ENCODE data around the gene IRF2.

The IRF2 gene

DNA sequence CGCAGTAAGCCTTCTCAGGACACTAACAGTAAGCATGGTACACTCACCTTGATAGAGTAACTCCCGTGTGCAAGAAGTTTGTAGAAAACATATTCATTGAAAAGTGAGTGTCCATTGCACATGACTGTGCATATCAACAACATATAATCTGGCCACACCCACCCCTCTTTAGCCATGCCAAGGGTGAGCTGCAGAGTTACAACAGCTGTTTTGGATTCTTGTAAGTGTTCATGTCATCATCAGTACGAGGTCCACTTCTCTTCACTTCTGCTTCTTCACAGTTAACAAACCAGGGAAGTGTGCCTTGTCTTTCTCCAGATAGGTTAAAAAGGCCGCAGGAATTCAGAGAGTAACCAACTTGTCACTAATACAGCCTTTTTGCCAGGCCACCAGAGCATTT lies 116.6 kb downstream of the IRF2 start:
- no peak for DNase-seq (ENCODE audit: extremely low read depth, low read depth)
- TF ChIP-seq, protein P1, sequence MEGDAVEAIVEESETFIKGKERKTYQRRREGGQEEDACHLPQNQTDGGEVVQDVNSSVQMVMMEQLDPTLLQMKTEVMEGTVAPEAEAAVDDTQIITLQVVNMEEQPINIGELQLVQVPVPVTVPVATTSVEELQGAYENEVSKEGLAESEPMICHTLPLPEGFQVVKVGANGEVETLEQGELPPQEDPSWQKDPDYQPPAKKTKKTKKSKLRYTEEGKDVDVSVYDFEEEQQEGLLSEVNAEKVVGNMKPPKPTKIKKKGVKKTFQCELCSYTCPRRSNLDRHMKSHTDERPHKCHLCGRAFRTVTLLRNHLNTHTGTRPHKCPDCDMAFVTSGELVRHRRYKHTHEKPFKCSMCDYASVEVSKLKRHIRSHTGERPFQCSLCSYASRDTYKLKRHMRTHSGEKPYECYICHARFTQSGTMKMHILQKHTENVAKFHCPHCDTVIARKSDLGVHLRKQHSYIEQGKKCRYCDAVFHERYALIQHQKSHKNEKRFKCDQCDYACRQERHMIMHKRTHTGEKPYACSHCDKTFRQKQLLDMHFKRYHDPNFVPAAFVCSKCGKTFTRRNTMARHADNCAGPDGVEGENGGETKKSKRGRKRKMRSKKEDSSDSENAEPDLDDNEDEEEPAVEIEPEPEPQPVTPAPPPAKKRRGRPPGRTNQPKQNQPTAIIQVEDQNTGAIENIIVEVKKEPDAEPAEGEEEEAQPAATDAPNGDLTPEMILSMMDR (IDR thresholded peaks at IDR 0.05; ENCODE audit: low read depth, low read length, missing control alignments), result no peak
- H3K4me3 ChIP-seq (replicated peaks; ENCODE audit: low read depth, low read length), result no peak overlapping the region

DNA sequence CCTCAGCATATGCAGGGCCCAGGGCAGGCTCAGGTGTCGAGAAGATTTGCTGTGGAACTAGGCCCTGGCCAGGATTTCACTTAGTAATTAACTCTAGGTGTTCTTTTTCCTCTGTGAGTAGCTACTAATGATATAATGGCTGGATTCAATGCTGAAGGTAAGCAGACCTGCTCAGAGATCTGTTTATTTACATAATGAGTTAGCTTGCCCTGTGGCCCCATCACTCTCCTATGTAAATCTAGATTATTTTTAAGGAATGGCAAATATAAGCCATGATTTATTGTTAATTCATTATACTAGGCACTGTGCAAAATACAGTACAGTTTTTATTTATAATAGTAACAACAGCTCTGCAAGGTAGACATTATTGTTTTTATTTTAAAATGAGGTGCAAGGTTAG lies 117.2 kb downstream of the IRF2 start:
- no peak for DNase-seq (ENCODE audit: extremely low read depth, low read depth)
- TF ChIP-seq, protein P1 (IDR thresholded peaks at IDR 0.05; ENCODE audit: low read depth, low read length, missing control alignments), result no peak
- no peak overlapping the region for H3K4me3 ChIP-seq (replicated peaks; ENCODE audit: low read depth, low read length)

DNA sequence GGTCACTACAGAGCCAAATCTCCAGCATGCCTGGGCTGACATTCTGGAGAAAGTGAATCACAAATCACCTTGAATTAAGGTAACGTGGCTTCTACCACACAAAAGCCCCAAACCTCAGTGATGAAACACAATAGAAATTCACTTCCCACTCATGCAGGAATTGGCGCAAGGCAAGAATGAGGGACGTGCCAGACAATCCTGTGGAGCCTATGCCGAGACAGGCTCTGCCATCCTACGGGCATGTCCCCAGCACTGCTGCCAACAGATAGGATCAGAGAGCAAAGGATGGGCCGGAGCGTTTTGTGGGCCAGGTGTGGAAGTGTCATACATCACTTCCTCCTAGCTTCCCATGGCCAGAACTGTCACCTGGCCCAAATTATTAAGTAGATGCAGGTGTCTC lies 118.0 kb downstream of the IRF2 start:
- DNase-seq (ENCODE audit: extremely low read depth, low read depth), result no peak
- TF ChIP-seq, protein P1 (IDR thresholded peaks at IDR 0.05; ENCODE audit: low read depth, low read length, missing control alignments), result no peak
- no peak overlapping the region for H3K4me3 ChIP-seq (replicated peaks; ENCODE audit: low read depth, low read length)

DNA sequence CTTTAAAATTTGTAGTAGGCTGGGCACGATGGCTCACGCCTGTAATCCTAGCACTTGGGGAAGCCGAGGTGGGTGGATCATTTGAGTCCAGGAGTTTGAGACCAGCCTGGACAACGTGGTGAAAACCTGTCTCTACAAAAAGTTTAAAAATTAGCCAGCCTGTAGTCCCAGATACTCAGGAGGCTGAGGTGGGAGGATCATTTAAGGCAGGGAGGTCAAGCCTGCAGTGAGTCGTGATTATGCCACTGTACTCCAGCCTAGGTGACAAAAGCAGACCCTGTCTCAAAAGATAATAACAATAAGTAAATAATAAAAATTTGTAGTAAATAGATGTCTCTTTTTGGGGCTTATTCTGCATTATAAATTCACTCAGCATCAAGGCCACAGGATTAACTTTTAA lies 118.5 kb downstream of the IRF2 start:
- TF ChIP-seq, protein P1 (IDR thresholded peaks at IDR 0.05; ENCODE audit: low read depth, low read length, missing control alignments), result no peak
- H3K4me3 ChIP-seq (replicated peaks; ENCODE audit: low read depth, low read length), result no peak overlapping the region
- DNase-seq (ENCODE audit: extremely low read depth, low read depth), result no peak

DNA sequence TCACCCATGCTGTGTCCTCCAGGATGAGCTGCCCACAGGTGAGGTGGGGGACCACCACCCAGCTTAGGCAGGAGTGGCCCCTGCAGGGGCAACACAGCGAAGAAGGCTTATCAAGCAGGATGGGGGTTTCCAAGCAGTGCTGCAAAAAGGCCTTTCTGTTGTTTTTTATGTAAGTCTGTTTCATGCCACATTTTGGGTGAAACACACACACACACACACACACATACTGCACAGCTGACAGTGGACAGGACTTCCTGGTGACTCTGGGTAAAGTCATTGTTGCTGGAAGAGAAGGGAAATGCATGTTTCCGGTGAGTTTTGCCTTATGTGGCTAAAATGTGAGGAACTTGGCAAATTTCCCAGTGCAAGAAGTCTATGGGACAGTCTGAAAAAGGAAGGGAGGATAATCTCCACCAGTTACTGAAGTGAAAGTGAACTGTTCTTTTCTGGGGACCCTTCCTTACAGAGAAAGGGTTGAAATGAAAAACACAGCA lies 119.2 kb downstream of the IRF2 start:
- peak; percentile 89 for DNase-seq (ENCODE audit: extremely low read depth, low read depth)
- H3K4me3 ChIP-seq (replicated peaks; ENCODE audit: low read depth, low read length), result no peak overlapping the region
- TF ChIP-seq, protein P1 (IDR thresholded peaks at IDR 0.05; ENCODE audit: low read depth, low read length, missing control alignments), result no peak

DNA sequence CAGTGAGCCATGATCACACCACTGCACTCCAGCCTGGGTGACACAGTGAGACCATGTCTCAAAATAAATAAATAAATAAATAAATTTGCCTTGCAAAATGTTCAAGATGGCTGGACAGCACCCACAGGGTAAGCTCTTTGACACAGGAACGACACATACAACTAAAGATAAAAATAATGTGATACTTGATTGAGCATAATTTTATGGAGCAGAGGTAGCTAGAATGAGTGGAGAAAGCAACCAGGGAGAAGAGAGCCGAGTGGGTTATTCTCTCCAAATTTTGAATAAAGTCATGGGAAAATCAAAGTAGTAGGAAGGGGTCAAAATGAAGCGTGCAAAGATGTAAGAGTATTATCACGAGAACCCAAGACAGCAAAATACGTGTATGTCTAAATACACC lies 121.5 kb downstream of the IRF2 start:
- H3K4me3 ChIP-seq (replicated peaks; ENCODE audit: low read depth, low read length), result no peak overlapping the region
- TF ChIP-seq, protein P1 (IDR thresholded peaks at IDR 0.05; ENCODE audit: low read depth, low read length, missing control alignments), result no peak
- no peak for DNase-seq (ENCODE audit: extremely low read depth, low read depth)

Data from HFF-Myc (cell line).